Spleen (tissue), 11 donors: ENCODE results near the gene HNMT. TPM values are rescaled to one million over a fixed set of nuclear protein-coding genes. Genes with fewer than 3 reads are reported as not detected.

ENCODE experiments used
- DNase-seq: peaks from one replicate; pipeline ENCODE4 v3.0.0-alpha.2; 2020
- H3K27ac ChIP-seq, 8 donors: fragments of 200-600 bp; sonication (generic) in 7 of 8; 1 replicate in 4 of 8; 2 replicates in 4 of 8; pipeline versions ENCODE4 v1.5.0 to v1.8.0; 2016 to 2021; ENCODE audit warnings: inconsistent platforms in 4 of 8, mild to moderate bottlenecking in 4 of 8, moderate library complexity in 1 of 8
- H3K27me3 ChIP-seq, 7 donors: fragments of 200-600 bp; sonication (generic) in 6 of 7; replicated peaks in 1 of 7; 1 replicate in 4 of 7; 2 replicates in 3 of 7; pipeline versions ENCODE4 v1.5.0 to v1.8.0; 2016 to 2021; ENCODE audit warnings: inconsistent platforms in 3 of 7, mild to moderate bottlenecking in 1 of 7
- H3K36me3 ChIP-seq, 6 donors: fragments of 200-600 bp; sonication (generic) in 5 of 6; 1 replicate in 4 of 6; 2 replicates in 2 of 6; pipeline versions ENCODE4 v1.5.0 to v1.8.0; 2016 to 2021; ENCODE audit warnings: inconsistent platforms in 2 of 6
- H3K4me1 ChIP-seq, 6 donors: fragments of 200-600 bp; sonication (generic) in 5 of 6; 1 replicate in 3 of 6; 2 replicates in 3 of 6; pipeline versions ENCODE4 v1.5.0 to v1.8.0; 2016 to 2021; ENCODE audit warnings: inconsistent platforms in 3 of 6
- H3K4me3 ChIP-seq, 8 donors: fragments of 200-600 bp; sonication (generic) in 7 of 8; 1 replicate in 4 of 8; 2 replicates in 4 of 8; pipeline versions ENCODE4 v1.5.0 to v1.8.0; 2016 to 2021; ENCODE audit warnings: inconsistent platforms in 4 of 8, mild to moderate bottlenecking in 4 of 8, moderate library complexity in 2 of 8
- H3K9me3 ChIP-seq, 8 donors: fragments of 200-600 bp; sonication (generic) in 7 of 8; 1 replicate in 4 of 8; 2 replicates in 4 of 8; pipeline versions ENCODE4 v1.5.0 to v1.8.0; 2016 to 2021; ENCODE audit warnings: inconsistent platforms in 4 of 8
- POLR2A ChIP-seq, 3 donors: fragments of 450-650 bp; IDR thresholded peaks; one replicate each; pipeline ENCODE4 v1.5.1; 2017; ENCODE audit warnings: antibody characterized with exemption in 3 of 3, mild to moderate bottlenecking in 1 of 3
- POLR2AphosphoS5 ChIP-seq, 3 donors: sonication (generic); formaldehyde crosslinking; IDR thresholded peaks; one replicate each; pipeline ENCODE4 v1.5.1; 2017; ENCODE audit warnings: antibody characterized with exemption in 3 of 3
- WGBS, 5 donors: extraction: QIAGEN DNeasy Blood & Tissue Kit in 3 of 5; methylation state at CpG; one replicate each; pipeline versions ENCODE4 v1.1.5 to v1.1.7; 2013 to 2018; 5-methylcytosine and 5-hydroxymethylcytosine counted together
- intact Hi-C: fragments of 100-400 bp; cut with DNase I; formaldehyde crosslinking; loops from one replicate; pipeline ENCODE4 v1.15.0; 2023; ENCODE audit warnings: low total_unique reads
- polyA plus RNA-seq, 3 donors: library from polyadenylated mRNA; stranded (reverse); fragments of 200-250 nt; gene quantifications; one replicate each; pipeline ENCODE4 v1.2.1, GENCODE V29; 2013
- total RNA-seq, 7 donors: library from RNA; depleted of rRNA in 3 of 7; stranded (reverse); fragments of >200 nt in 3 of 7; fragmentation: NEBNext Ultra II Directional in 4 of 7; extraction: Animal tissue kit (Norgen Biotek cat#: 25700) in 4 of 7; gene quantifications; one replicate each; pipeline versions ENCODE4 v1.1.0 to v1.2.1, GENCODE V29; 2016 to 2021
- TF ChIP-seq, protein P1 (sequence below), 11 experiments: fragments of 200-600 bp in 7 of 11; fragments of 450-650 bp in 4 of 11; sonication (generic) in 4 of 11; IDR thresholded peaks in 8 of 11; conservative IDR thresholded peaks in 3 of 11; 1 replicate in 7 of 11; 2 replicates in 4 of 11; pipeline versions ENCODE4 v1.4.0 to v1.8.0; 2016 to 2021; ENCODE audit warnings: antibody characterized with exemption in 11 of 11, inconsistent platforms in 4 of 11, mild to moderate bottlenecking in 1 of 11
- donor health status: healthy with polysubstance abuse.
- donor health status: DM: no; HTN: no; CAD: no; lungs with moderate emphysema.
- donor health status: DM: no; HTN: no; CAD: no.
- donor health status: Bipolar disorder and iron deficiency.
- donor health status: healthy.
- donor health status: DM: no; HTN: no; CAD: no.
- donor health status: DM: yes; HTN: yes; CAD: no.

HNMT gene
- total and polyA plus RNA-seq, 10 donors: 31.2 to 74.2 (median 45.6) TPM

- Histone ChIP-seq H3K27me3 (no peaks in the 10 kb centered on the region), H3K27ac (no peak overlapping the region), H3K36me3 (no peaks in the 10 kb centered on the region), H3K4me1 (peaks cover 0 to 12% (median 4%) of the 10 kb centered on the region in 6 donors), H3K9me3 (no peaks in the 10 kb centered on the region), H3K4me3 (no peak overlapping the region)
- intact Hi-C loops: no loop called here
- TF ChIP-seq POLR2AphosphoS5 (IDR thresholded peaks at IDR 0.05) (no peak), POLR2A (IDR thresholded peaks at IDR 0.05) (no peak)
- TF ChIP-seq, protein P1, sequence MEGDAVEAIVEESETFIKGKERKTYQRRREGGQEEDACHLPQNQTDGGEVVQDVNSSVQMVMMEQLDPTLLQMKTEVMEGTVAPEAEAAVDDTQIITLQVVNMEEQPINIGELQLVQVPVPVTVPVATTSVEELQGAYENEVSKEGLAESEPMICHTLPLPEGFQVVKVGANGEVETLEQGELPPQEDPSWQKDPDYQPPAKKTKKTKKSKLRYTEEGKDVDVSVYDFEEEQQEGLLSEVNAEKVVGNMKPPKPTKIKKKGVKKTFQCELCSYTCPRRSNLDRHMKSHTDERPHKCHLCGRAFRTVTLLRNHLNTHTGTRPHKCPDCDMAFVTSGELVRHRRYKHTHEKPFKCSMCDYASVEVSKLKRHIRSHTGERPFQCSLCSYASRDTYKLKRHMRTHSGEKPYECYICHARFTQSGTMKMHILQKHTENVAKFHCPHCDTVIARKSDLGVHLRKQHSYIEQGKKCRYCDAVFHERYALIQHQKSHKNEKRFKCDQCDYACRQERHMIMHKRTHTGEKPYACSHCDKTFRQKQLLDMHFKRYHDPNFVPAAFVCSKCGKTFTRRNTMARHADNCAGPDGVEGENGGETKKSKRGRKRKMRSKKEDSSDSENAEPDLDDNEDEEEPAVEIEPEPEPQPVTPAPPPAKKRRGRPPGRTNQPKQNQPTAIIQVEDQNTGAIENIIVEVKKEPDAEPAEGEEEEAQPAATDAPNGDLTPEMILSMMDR (IDR thresholded peaks at IDR 0.05 in 8 of 11, conservative IDR thresholded peaks at IDR 0.05 in 3 of 11): no peak
- DNase-seq: no peak
Observed at GRCh38 chr2:137973280-137973679, 9.0 kb downstream of the HNMT start.

- Histone ChIP-seq H3K27me3 (no peaks in the 10 kb centered on the region), H3K36me3 (no peaks in the 10 kb centered on the region), H3K9me3 (no peaks in the 10 kb centered on the region), H3K4me3 (no peak overlapping the region), H3K27ac (no peak overlapping the region), H3K4me1 (peaks cover 0 to 2% (median 0%) of the 10 kb centered on the region in 6 donors)
- no peak for DNase-seq
- intact Hi-C loops: no loop called here
- WGBS, 5 donors: 76 to 82% (median 78%) methylated on average over 8 of the region's 8 CpGs
- TF ChIP-seq, protein P1 (IDR thresholded peaks at IDR 0.05 in 8 of 11, conservative IDR thresholded peaks at IDR 0.05 in 3 of 11): no peak
- TF ChIP-seq POLR2A (IDR thresholded peaks at IDR 0.05): no peak
- TF ChIP-seq POLR2AphosphoS5 (IDR thresholded peaks at IDR 0.05): no peak
Observed at GRCh38 chr2:137975280-137976271, 11.3 kb downstream of the HNMT start.

DNA sequence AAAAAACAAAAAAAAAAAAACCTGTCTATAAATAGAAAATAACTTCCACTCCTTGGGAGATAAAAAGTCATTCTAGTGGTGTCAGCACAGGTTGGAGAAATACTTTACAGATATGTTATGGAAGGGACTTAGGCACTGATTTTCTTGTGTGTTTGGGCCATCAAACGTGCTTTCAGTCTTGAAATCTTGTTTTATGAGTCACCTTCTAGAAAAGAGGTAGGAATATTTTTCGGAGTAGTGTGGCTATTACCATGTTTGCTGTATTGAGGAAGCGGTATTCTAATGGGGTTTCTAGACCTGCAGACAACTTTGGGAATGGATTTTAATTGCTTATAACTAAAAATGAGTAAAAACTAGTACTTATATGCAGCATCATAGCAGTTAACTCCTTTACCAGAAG lies 12.0 kb downstream of the HNMT start:
- H3K27ac ChIP-seq: no peak overlapping the region
- intact Hi-C loops: no loop called here

DNA sequence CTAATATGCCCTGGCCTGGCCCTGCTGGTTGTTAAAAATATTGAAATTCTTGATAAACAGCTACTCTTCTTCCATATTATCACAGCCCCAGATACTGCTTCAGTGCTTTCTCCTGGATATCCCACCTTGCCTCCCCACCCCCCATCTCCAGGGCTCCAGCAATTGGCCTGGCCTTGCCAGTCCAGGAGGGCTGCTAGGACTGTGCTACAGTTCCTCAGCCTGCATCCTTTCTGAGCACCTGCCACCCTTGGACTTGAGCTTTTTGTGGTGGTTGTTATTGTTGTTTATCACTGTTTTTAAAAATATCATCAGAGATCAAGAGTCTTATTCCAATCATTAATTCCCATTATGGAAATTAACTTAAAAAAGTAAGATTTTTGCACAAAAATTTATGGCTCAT lies 13.5 kb downstream of the HNMT start:
- H3K27ac ChIP-seq: no peak overlapping the region
- intact Hi-C loops: no loop called here
- H3K27me3 ChIP-seq: no peaks in the 10 kb centered on the region
- H3K4me1 ChIP-seq: peaks cover 0 to 6% (median 2%) of the 10 kb centered on the region in 6 donors
- no peak overlapping the region for H3K4me3 ChIP-seq
- no peak for TF ChIP-seq POLR2A (IDR thresholded peaks at IDR 0.05)
- TF ChIP-seq POLR2AphosphoS5 (IDR thresholded peaks at IDR 0.05): no peak
- TF ChIP-seq, protein P1 (IDR thresholded peaks at IDR 0.05 in 8 of 11, conservative IDR thresholded peaks at IDR 0.05 in 3 of 11): no peak
- no peak for DNase-seq
- H3K36me3 ChIP-seq: no peaks in the 10 kb centered on the region
- no peaks in the 10 kb centered on the region for H3K9me3 ChIP-seq

More for the DNA sequence above, 12.0 kb downstream of the HNMT start:
- Histone ChIP-seq H3K27me3 (no peaks in the 10 kb centered on the region), H3K36me3 (no peaks in the 10 kb centered on the region), H3K9me3 (no peaks in the 10 kb centered on the region), H3K4me3 (no peak overlapping the region), H3K4me1 (peaks cover 0 to 6% (median 2%) of the 10 kb centered on the region in 6 donors)
- WGBS, 5 donors: 74 to 83% (median 79%) methylated on average over 3 of the region's 3 CpGs
- no peak for DNase-seq
- TF ChIP-seq POLR2AphosphoS5 (IDR thresholded peaks at IDR 0.05) (no peak), POLR2A (IDR thresholded peaks at IDR 0.05) (no peak)
- TF ChIP-seq, protein P1 (IDR thresholded peaks at IDR 0.05 in 8 of 11, conservative IDR thresholded peaks at IDR 0.05 in 3 of 11): no peak
